HepG2 (cell line): ENCODE data around the gene RALY. TPM values are rescaled to one million over a fixed set of nuclear protein-coding genes. Genes with fewer than 3 reads are reported as not detected.

ENCODE experiments used
- ADNP ChIP-seq: sonication (generic); formaldehyde crosslinking; IDR thresholded peaks from 2 replicates; pipeline ENCODE4 v1.4.0; 2020; ENCODE audit warnings: missing genetic modification reagents
- DMAP1 ChIP-seq: IDR thresholded peaks from 2 replicates; pipeline ENCODE4 v1.6.1; 2016
- EED ChIP-seq: sonication (generic); formaldehyde crosslinking; IDR thresholded peaks from 2 replicates; pipeline ENCODE4 v1.5.0; 2020; ENCODE audit warnings: mild to moderate bottlenecking, missing genetic modification reagents
- ELF3 ChIP-seq: IDR thresholded peaks from 2 replicates; pipeline ENCODE4 v1.6.1; 2016; ENCODE audit warnings: missing genetic modification reagents, missing compliant biosample characterization
- EZH2 ChIP-seq: conservative IDR thresholded peaks from 2 replicates; pipeline ENCODE4 v1.6.1; 2012; ENCODE audit warnings: mild to moderate bottlenecking, low read depth, low read length, moderate library complexity
- FOXJ3 ChIP-seq: sonication (generic); formaldehyde crosslinking; IDR thresholded peaks from 2 replicates; pipeline ENCODE4 v1.4.0; 2020; ENCODE audit warnings: missing genetic modification reagents, mild to moderate bottlenecking, borderline replicate concordance
- GPN1 ChIP-seq: sonication (generic); formaldehyde crosslinking; IDR thresholded peaks from 2 replicates; pipeline ENCODE4 v1.5.1; 2020; ENCODE audit warnings: missing genetic modification reagents, borderline replicate concordance
- HNF1A ChIP-seq, 2 experiments: sonication (generic) in 1 of 2; formaldehyde crosslinking in 1 of 2; IDR thresholded peaks; 2 replicates each; pipeline versions ENCODE4 v1.4.0 to v1.6.1; 2016 to 2020; ENCODE audit warnings: borderline replicate concordance in 1 of 2, low read depth in 1 of 2, mild to moderate bottlenecking in 1 of 2, missing genetic modification reagents in 1 of 2
- ISX ChIP-seq: sonication (generic); formaldehyde crosslinking; conservative IDR thresholded peaks from 2 replicates; pipeline ENCODE4 v1.5.0; 2020; ENCODE audit warnings: missing genetic modification reagents
- KDM6A ChIP-seq: IDR thresholded peaks from 2 replicates; pipeline ENCODE4 v1.6.1; 2016; ENCODE audit warnings: low read depth
- MIER2 ChIP-seq: IDR thresholded peaks from 2 replicates; pipeline ENCODE4 v1.6.1; 2016; ENCODE audit warnings: missing biosample characterization, missing genetic modification reagents
- NFIC ChIP-seq: IDR thresholded peaks from 2 replicates; pipeline ENCODE4 v1.6.1; 2012; ENCODE audit warnings: mild to moderate bottlenecking, low read length, inconsistent platforms
- NKX3-1 ChIP-seq: sonication (generic); formaldehyde crosslinking; IDR thresholded peaks from 2 replicates; pipeline ENCODE4 v1.5.0; 2020; ENCODE audit warnings: missing genetic modification reagents
- SKIL ChIP-seq: sonication (generic); formaldehyde crosslinking; IDR thresholded peaks from 2 replicates; pipeline ENCODE4 v1.8.0; 2022; ENCODE audit warnings: missing genetic modification reagents, mild to moderate bottlenecking, moderate library complexity, borderline replicate concordance
- THAP11 ChIP-seq: IDR thresholded peaks from 2 replicates; pipeline ENCODE4 v1.6.1; 2016; ENCODE audit warnings: missing biosample characterization, missing genetic modification reagents
- ZFYVE20 ChIP-seq: sonication (generic); formaldehyde crosslinking; IDR thresholded peaks from 2 replicates; pipeline ENCODE4 v1.8.0; 2023; ENCODE audit warnings: low read depth, mild to moderate bottlenecking, moderate library complexity, missing genetic modification reagents, borderline replicate concordance
- ZNF549 ChIP-seq: sonication (generic); formaldehyde crosslinking; IDR thresholded peaks from 2 replicates; pipeline ENCODE4 v1.5.0; 2020; ENCODE audit warnings: missing genetic modification reagents
- ZNF615 ChIP-seq: sonication (generic); formaldehyde crosslinking; IDR thresholded peaks from 2 replicates; pipeline ENCODE4 v1.5.0; 2020; ENCODE audit warnings: mild to moderate bottlenecking, missing genetic modification reagents, borderline replicate concordance
- ZNF7 ChIP-seq: IDR thresholded peaks from 2 replicates; pipeline ENCODE4 v1.6.1; 2016; ENCODE audit warnings: missing biosample characterization, missing genetic modification reagents
- ZNF710 ChIP-seq: sonication (generic); formaldehyde crosslinking; IDR thresholded peaks from 2 replicates; pipeline ENCODE4 v1.5.0; 2020; ENCODE audit warnings: mild to moderate bottlenecking, missing genetic modification reagents, borderline replicate concordance
- ZNF720 ChIP-seq: sonication (generic); formaldehyde crosslinking; IDR thresholded peaks from 2 replicates; pipeline ENCODE4 v1.4.0; 2020; ENCODE audit warnings: missing genetic modification reagents
- ZNF747 ChIP-seq: sonication (generic); formaldehyde crosslinking; IDR thresholded peaks from 2 replicates; pipeline ENCODE4 v1.8.1; 2023; ENCODE audit warnings: missing genetic modification reagents, mild to moderate bottlenecking, borderline replicate concordance
- polyA plus RNA-seq, 8 experiments: library from polyadenylated mRNA; depleted of rRNA in 3 of 8; stranded (reverse) in 7 of 8; unstranded in 1 of 8; fragments of >200 nt; fragmentation: Illumina TruSeq in 4 of 8; extraction: Trizol in 4 of 8; gene quantifications; 2 replicates each; pipeline versions ENCODE4 v1.2.1 to v1.2.3, GENCODE V29; 2011 to 2016; ENCODE audit warnings: low read depth in 4 of 8, missing spikeins in 1 of 8, mixed read lengths in 1 of 8; ENCODE audit not compliant: insufficient read depth in 1 of 8
- total RNA-seq, 5 experiments: library from RNA; depleted of rRNA; stranded (reverse); fragments of >200 nt; fragmentation: Illumina TruSeq; extraction: Trizol; gene quantifications; 2 replicates each; pipeline ENCODE4 v1.2.3, GENCODE V29; 2016; ENCODE audit warnings: low read depth in 1 of 5

The RALY gene
- total and polyA plus RNA-seq, 2 of the 13 experiments (the other 11 are each of a cell fraction or from before 2014, with no cell fraction given), result 178 to 186 TPM

GRCh38 chr20:33994222-33994913, 657 bp downstream of the RALY start (continued):
- TF ChIP-seq HNF1A (IDR thresholded peaks at IDR 0.05; ENCODE audit: low read depth), result no peak
- no peak; the same call in 1 of the 2 replicates for TF ChIP-seq HNF1A (CRISPR knock-in tag; IDR thresholded peaks at IDR 0.05; ENCODE audit: borderline replicate concordance)
- TF ChIP-seq ZNF710 (CRISPR knock-in tag), result no peak; the same call in 1 of the 2 replicates
- TF ChIP-seq ADNP (CRISPR knock-in tag), result no peak
- 0 out of 2 replicates have a peak, but pooled peaks have one; percentile 30 for TF ChIP-seq ZNF747 (CRISPR knock-in tag)
- no peak for TF ChIP-seq GPN1 (CRISPR knock-in tag)
- TF ChIP-seq EED (CRISPR knock-in tag), result 0 out of 2 replicates have a peak, but pooled peaks have one; percentile 18
- TF ChIP-seq ISX, result 0 out of 2 replicates have a peak, but pooled peaks have one; percentile 27
- 0 out of 2 replicates have a peak, but pooled peaks have one; percentile 12 for TF ChIP-seq ZNF7 (CRISPR knock-in tag)
- no peak for TF ChIP-seq ZNF549 (CRISPR knock-in tag)
- no peak for TF ChIP-seq EZH2
- peak; percentile 54; the same call in 1 of the 2 replicates for TF ChIP-seq SKIL (CRISPR knock-in tag)
- TF ChIP-seq NKX3-1 (CRISPR knock-in tag), result no peak
- TF ChIP-seq NFIC, result no peak
- TF ChIP-seq FOXJ3 (CRISPR knock-in tag), result 0 out of 2 replicates have a peak, but pooled peaks have one; percentile 13
- TF ChIP-seq DMAP1 (CRISPR knock-in tag), result peak; percentile 89
- no peak for TF ChIP-seq KDM6A (CRISPR knock-in tag)
- no peak for TF ChIP-seq ZFYVE20 (CRISPR knock-in tag)
- no peak for TF ChIP-seq ZNF720 (CRISPR knock-in tag)
- TF ChIP-seq ZNF615 (CRISPR knock-in tag), result no peak
- TF ChIP-seq THAP11 (CRISPR knock-in tag), result no peak; the same call in none of the 2 replicates
- peak; percentile 91 for TF ChIP-seq ELF3 (CRISPR knock-in tag)
- no peak for TF ChIP-seq MIER2 (CRISPR knock-in tag)
